Ovary (tissue), 9 donors: ENCODE results near the gene CCDC7. TPM values are rescaled to one million over a fixed set of nuclear protein-coding genes. Genes with fewer than 3 reads are reported as not detected.
"Not testable (repeated sequence)": the region's sequence is repeated elsewhere in the genome, so short reads cannot be mapped to it uniquely, and the experiment has no call there.

Experiments used
- DNase-seq, 5 donors: peaks; one replicate each; pipeline ENCODE4 v3.0.0-alpha.2; 2019 to 2020
- H3K27ac ChIP-seq, 2 donors: fragments of 200-600 bp; one replicate each; pipeline versions ENCODE4 v1.5.1 to v1.8.0; 2019 to 2022
- H3K27me3 ChIP-seq: fragments of 200-600 bp; one replicate; pipeline ENCODE4 v1.8.0; 2022
- H3K36me3 ChIP-seq: fragments of 200-600 bp; sonication (generic); one replicate; pipeline ENCODE4 v1.5.1; 2019
- H3K4me1 ChIP-seq: one replicate; pipeline ENCODE4 v1.8.1; 2013; ENCODE audit warnings: mild to moderate bottlenecking, moderate library complexity; ENCODE audit not compliant: insufficient read depth
- H3K4me3 ChIP-seq: fragments of 200-600 bp; sonication (generic); one replicate; pipeline ENCODE4 v1.5.1; 2017
- H3K9me3 ChIP-seq, 2 donors: fragments of 200-600 bp in 1 of 2; sonication (generic) in 1 of 2; one replicate each; pipeline versions ENCODE4 v1.5.1 to v1.8.1; 2013 to 2019; ENCODE audit warnings: mild to moderate bottlenecking in 1 of 2, moderate library complexity in 1 of 2
- CTCF ChIP-seq, 3 donors: fragments of 450-650 bp in 2 of 3; fragments of 200-600 bp in 1 of 3; IDR thresholded peaks; one replicate each; pipeline versions ENCODE4 v1.5.1 to v1.8.0; 2016 to 2022; ENCODE audit warnings: antibody characterized with exemption in 3 of 3, mild to moderate bottlenecking in 1 of 3
- EP300 ChIP-seq: sonication (generic); formaldehyde crosslinking; IDR thresholded peaks from one replicate; pipeline ENCODE4 v1.6.1; 2017; ENCODE audit warnings: antibody characterized with exemption
- POLR2A ChIP-seq: fragments of 450-650 bp; IDR thresholded peaks from one replicate; pipeline ENCODE4 v1.6.1; 2017; ENCODE audit warnings: antibody characterized with exemption, mild to moderate bottlenecking, moderate library complexity
- WGBS, 3 donors: extraction: QIAGEN DNeasy Blood & Tissue Kit in 1 of 3; methylation state at CpG; one replicate each; pipeline versions ENCODE4 v1.1.5 to v1.1.7; 2013 to 2017; 5-methylcytosine and 5-hydroxymethylcytosine counted together
- intact Hi-C, 4 donors: fragments of 100-400 bp; cut with DNase I; formaldehyde crosslinking; loops; one replicate each; pipeline versions ENCODE4 v1.11.0 to v1.15.1; 2022 to 2023
- polyA plus RNA-seq, 2 donors: library from polyadenylated mRNA; stranded (reverse); fragments of 200-250 nt in 1 of 2; fragments of 350-450 nt in 1 of 2; fragmentation: Illumina TruSeq in 1 of 2; extraction: RNeasy Lipid Tissue Mini Kit (QIAGEN cat#74804) in 1 of 2; gene quantifications; one replicate each; pipeline ENCODE4 v1.2.3, GENCODE V29; 2013 to 2014
- total RNA-seq, 7 donors: library from RNA; depleted of rRNA in 2 of 7; stranded (reverse); fragments of >200 nt in 2 of 7; fragmentation: NEBNext Ultra II Directional in 3 of 7; extraction: Animal tissue kit (Norgen Biotek cat#: 25700) in 3 of 7; gene quantifications; one replicate each; pipeline versions ENCODE4 v1.1.0 to v1.2.4, GENCODE V29; 2016 to 2023
- donor health status: DM: no; HTN: no; CAD: no; lungs with moderate emphysema.
- donor health status: DM: no; HTN: no; CAD: no.
- donor health status: Bipolar disorder and iron deficiency.
- donor health status: DM: yes; HTN: yes; CAD: no.
- donor health status: DM: no; HTN: no; CAD: no.
- donor health status: DM: yes; HTN: yes; CAD: no.

The CCDC7 gene
- total and polyA plus RNA-seq, 9 donors, result 1.2 to 83.4 (median 47.2) TPM

GRCh38 chr10:32692174-32692573, 246.2 kb downstream of the CCDC7 start:
- H3K27ac ChIP-seq, result no peak overlapping the region
- no peak overlapping the region for H3K4me3 ChIP-seq
- peaks cover 0 to 6% of the 10 kb centered on the region in 2 donors for H3K9me3 ChIP-seq
- TF ChIP-seq CTCF (IDR thresholded peaks at IDR 0.05) (no peak), POLR2A (no peak), EP300 (no peak)
- H3K36me3 ChIP-seq, result no peaks in the 10 kb centered on the region
- intact Hi-C loops, result no loop called here
- no peaks in the 10 kb centered on the region for H3K4me1 ChIP-seq
- H3K27me3 ChIP-seq, result no peaks in the 10 kb centered on the region
- no peak for DNase-seq
- WGBS, 3 donors, result 4 to 86% (median 85%) methylated on average over 1 of the region's 1 CpG

- no peak for TF ChIP-seq CTCF (IDR thresholded peaks at IDR 0.05)
- no peak for TF ChIP-seq EP300
- TF ChIP-seq POLR2A, result no peak
- Histone ChIP-seq H3K27me3 (no peaks in the 10 kb centered on the region), H3K27ac (no peak overlapping the region), H3K4me1 (no peaks in the 10 kb centered on the region), H3K36me3 (no peaks in the 10 kb centered on the region), H3K4me3 (no peak overlapping the region), H3K9me3 (peaks cover 0 to 6% of the 10 kb centered on the region in 2 donors)
- intact Hi-C loops, result no loop called here
- 49 to 67% (median 51%) methylated on average over 4 of the region's 4 CpGs for WGBS, 3 donors
- DNase-seq, result no peak
Measured at GRCh38 chr10:32693441-32693979, 247.6 kb downstream of the CCDC7 start.

GRCh38 chr10:32699683-32700082, 253.7 kb downstream of the CCDC7 start:
- H3K4me1 ChIP-seq, DNase-seq, H3K27me3 ChIP-seq, H3K27ac ChIP-seq, H3K9me3 ChIP-seq, H3K4me3 ChIP-seq, H3K36me3 ChIP-seq, intact Hi-C loops: not testable (repeated sequence)
- WGBS, 3 donors, result 87 to 98% (median 97%) methylated on average over 2 of the region's 2 CpGs

GRCh38 chr10:32713560-32713959, 267.6 kb downstream of the CCDC7 start:
- H3K4me3 ChIP-seq, result no peak overlapping the region
- no peaks in the 10 kb centered on the region for H3K27me3 ChIP-seq
- DNase-seq, result no peak
- H3K36me3 ChIP-seq, result no peaks in the 10 kb centered on the region
- intact Hi-C loops, result no loop called here
- 54 to 79% (median 77%) methylated on average over 1 of the region's 1 CpG for WGBS, 3 donors
- H3K9me3 ChIP-seq, result peaks cover 0 to 4% of the 10 kb centered on the region in 2 donors
- no peaks in the 10 kb centered on the region for H3K4me1 ChIP-seq
- no peak for TF ChIP-seq CTCF (IDR thresholded peaks at IDR 0.05)
- TF ChIP-seq EP300, result no peak
- TF ChIP-seq POLR2A, result no peak
- H3K27ac ChIP-seq, result no peak overlapping the region

GRCh38 chr10:32731527-32731926, 285.6 kb downstream of the CCDC7 start:
- no peak for DNase-seq
- Histone ChIP-seq H3K27me3 (no peaks in the 10 kb centered on the region), H3K4me3 (no peak overlapping the region), H3K4me1 (no peaks in the 10 kb centered on the region), H3K9me3 (no peaks in the 10 kb centered on the region), H3K27ac (no peak overlapping the region), H3K36me3 (no peaks in the 10 kb centered on the region)
- 90 to 95% (median 95%) methylated on average over 9 of the region's 9 CpGs for WGBS, 3 donors
- TF ChIP-seq CTCF (IDR thresholded peaks at IDR 0.05) (no peak), POLR2A (no peak)
- intact Hi-C loops, result no loop called here
